ENCODE measurements around the gene RAPGEF5.
A peak's percentile ranks its signal among the peaks of the same experiment; 100 is the strongest.

Gene RAPGEF5

GRCh38 chr7:22178735-22179134 is 178.2 kb downstream of the RAPGEF5 start:
- no peaks in the 10 kb centered on the region for H3K9me3 Mint-ChIP-seq
- no peak for ATAC-seq
- no peak overlapping the region for H3K27ac Mint-ChIP-seq
- peaks cover 15% of the 10 kb centered on the region for H3K4me1 Mint-ChIP-seq
- no peak overlapping the region for H3K4me3 Mint-ChIP-seq
- no peak for DNase-seq
- H3K27me3 Mint-ChIP-seq: peaks cover 40% of the 10 kb centered on the region

DNA sequence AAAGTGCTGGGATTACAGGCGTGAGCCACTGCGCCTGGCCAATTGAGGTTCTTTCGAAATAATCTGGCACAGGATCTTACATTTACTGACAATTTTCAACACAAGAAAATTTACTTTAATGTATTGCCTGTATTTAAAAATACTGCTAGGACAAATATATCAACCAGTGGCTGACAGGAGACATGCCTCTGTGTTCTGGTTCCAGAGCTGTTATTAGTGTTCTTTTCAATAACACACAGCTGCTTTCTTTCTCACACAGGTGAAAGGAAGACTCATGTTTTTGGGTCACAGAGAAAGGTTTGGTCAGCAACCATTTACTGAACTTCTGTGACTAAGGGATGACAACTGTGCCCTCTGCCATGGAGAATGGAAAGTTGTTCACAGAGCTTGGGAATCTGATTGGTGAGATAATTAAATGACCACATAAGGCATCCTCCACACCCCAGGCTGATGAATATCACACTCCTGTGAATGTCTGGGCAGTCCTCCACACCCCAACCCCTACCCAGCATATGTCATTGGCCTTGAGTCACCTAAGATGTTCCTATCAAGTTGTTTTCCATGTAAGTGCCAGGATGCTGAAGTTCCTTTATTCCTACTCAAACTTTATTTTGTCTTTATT is 180.1 kb downstream of the RAPGEF5 start:
- no peak for ATAC-seq
- Mint-ChIP-seq H3K4me1 (peaks cover 12% of the 10 kb centered on the region), H3K4me3 (no peak overlapping the region), H3K27ac (no peak overlapping the region), H3K9me3 (no peaks in the 10 kb centered on the region), H3K27me3 (peaks cover 32% of the 10 kb centered on the region)
- DNase-seq: no peak

GRCh38 chr7:22174574-22174953 is 182.4 kb downstream of the RAPGEF5 start:
- peaks cover 13% of the 10 kb centered on the region for H3K27me3 Mint-ChIP-seq
- DNase-seq: no peak
- H3K27ac Mint-ChIP-seq: no peak overlapping the region
- H3K9me3 Mint-ChIP-seq: no peaks in the 10 kb centered on the region
- no peak overlapping the region for H3K4me3 Mint-ChIP-seq
- H3K4me1 Mint-ChIP-seq: peaks cover 11% of the 10 kb centered on the region
- ATAC-seq: no peak

DNA sequence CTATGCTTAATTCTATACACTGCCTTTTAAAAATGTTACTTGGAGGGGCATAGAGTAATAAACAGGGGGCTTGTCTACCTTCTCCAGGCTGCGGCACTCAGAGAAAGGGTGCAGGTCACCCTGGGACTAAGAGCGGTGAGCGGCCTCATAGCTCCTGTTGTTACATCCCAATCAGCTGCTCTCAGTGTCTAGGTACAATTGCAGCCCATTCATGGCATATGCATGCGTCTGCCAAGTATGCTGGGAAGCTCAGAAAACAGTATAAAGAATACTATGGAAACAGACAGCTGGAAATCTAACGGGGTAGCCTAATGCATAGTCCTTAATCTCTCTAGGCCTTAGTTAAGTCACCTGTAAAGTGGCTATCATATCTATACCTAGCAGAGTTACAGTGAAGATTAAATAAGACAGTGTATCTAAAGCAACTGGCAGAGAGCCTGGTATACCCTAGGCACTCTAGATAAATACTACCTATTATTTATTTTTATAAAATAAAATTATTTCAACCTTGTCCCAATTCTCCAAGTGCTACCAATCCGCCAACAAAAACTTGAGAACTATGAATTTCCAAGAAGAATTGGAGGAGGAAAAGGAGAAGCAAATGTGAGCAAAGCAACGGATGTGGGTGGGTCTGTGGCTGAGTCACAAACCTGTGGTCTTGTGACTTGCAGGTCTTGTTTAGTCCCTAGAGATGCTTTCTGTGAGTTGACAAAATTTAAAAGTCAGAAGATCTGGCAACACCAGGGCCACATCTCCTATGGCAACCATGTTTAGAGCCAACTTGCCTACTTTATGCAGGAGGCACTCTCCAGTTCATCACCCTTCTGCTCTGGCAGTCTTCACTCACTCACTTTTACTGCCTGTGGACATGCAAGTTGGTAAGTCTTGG is 183.0 kb downstream of the RAPGEF5 start:
- Mint-ChIP-seq H3K27me3 (peaks cover 8% of the 10 kb centered on the region), H3K4me1 (peaks cover 11% of the 10 kb centered on the region), H3K4me3 (no peak overlapping the region), H3K27ac (no peak overlapping the region), H3K9me3 (no peaks in the 10 kb centered on the region)
- DNase-seq: peak; percentile 4 to 19
- peak; percentile 87 for ATAC-seq

DNA sequence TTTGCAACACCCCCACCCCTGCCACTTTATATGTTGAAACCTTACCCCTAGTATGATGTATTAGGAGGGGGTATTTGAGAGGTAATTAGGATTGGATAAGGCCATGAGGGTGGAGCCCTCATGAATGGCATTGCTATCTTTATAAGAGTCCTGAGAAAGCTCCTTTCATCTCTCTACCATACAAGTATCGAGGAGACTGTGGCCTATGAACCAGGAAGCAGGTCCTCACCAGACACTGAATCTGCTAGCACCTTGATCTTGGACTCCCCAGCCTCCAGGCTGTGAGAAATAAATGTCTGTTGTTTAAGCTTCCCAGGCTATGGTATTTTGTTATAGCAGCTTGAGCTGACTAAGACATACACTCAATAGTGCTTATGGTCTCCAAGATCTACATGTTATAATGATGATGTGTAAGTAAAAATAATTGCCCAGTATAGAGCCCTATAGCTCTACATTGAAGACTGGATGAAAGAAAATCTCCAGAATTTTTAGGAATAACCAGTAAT is 188.8 kb downstream of the RAPGEF5 start:
- H3K4me3 Mint-ChIP-seq: no peak overlapping the region

DNA sequence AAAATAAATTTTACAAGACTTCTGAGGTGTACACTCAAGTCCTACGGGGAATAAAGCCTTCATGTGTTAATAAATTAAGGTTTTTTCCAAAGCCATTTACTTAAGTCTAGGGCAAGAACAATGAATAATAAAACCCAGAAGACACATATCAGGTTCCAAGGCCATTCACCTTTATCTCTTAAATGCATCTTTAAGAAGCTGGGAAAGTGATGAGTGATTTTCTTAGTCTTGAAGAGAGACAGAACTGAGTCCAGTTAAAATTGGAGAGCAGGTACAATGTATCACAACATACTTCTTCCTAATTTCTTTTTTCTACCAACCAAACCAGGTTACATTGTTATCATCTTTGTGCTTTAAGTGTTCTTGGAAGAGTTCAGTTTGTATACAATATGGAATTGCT is 189.5 kb downstream of the RAPGEF5 start:
- H3K27ac Mint-ChIP-seq: no peak overlapping the region
- DNase-seq: no peak
- ATAC-seq: no peak
- no peaks in the 10 kb centered on the region for H3K27me3 Mint-ChIP-seq
- H3K4me1 Mint-ChIP-seq: no peaks in the 10 kb centered on the region
- no peaks in the 10 kb centered on the region for H3K9me3 Mint-ChIP-seq
- H3K4me3 Mint-ChIP-seq: no peak overlapping the region

More for the DNA sequence above, 188.8 kb downstream of the RAPGEF5 start:
- DNase-seq (no peak), ATAC-seq (no peak)
- Mint-ChIP-seq H3K9me3 (no peaks in the 10 kb centered on the region), H3K27me3 (no peaks in the 10 kb centered on the region), H3K4me1 (no peaks in the 10 kb centered on the region), H3K27ac (no peak overlapping the region)

DNA sequence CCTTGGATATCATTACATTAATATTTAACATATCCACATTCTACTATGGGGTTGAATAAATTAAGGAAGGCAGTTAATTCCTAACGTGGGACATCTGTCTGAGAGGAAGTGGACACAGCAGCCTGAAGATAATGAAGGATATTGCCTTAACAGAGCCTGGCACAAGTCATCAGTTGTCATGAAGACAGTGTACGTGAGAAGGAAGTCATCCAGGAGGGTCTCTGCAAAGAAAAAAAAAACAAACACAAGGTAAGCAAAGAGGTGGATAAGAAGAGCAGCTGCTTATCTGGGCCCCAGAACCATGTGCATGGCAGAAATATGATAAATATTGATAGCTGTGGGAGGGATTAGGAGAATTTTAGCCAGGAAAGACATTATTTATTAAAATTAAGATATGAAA is 190.0 kb downstream of the RAPGEF5 start:
- no peaks in the 10 kb centered on the region for H3K9me3 Mint-ChIP-seq
- no peak for ATAC-seq
- DNase-seq: no peak
- no peak overlapping the region for H3K4me3 Mint-ChIP-seq
- no peak overlapping the region for H3K27ac Mint-ChIP-seq
- H3K4me1 Mint-ChIP-seq: no peaks in the 10 kb centered on the region
- no peaks in the 10 kb centered on the region for H3K27me3 Mint-ChIP-seq

DNA sequence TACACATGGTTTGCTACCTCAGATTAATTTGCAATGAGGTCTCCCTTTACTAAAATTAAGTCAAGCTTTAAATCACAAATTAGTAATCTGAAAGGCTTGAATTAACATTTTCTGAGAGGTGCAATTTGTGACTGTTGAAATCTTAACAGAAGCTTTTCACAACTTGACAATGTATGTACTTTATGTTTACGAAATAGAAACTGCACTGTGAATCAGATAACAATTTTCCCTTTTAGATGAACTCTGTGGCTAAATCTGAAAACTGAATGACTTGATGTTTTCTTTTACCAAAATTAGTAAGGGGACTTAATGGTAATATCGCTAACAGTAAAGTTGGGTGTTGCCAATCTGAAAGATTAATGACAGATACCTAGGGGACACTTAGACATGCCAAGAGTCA is 197.6 kb downstream of the RAPGEF5 start:
- Mint-ChIP-seq H3K4me3 (no peak overlapping the region), H3K27me3 (peaks cover 25% of the 10 kb centered on the region), H3K27ac (no peak overlapping the region), H3K4me1 (no peaks in the 10 kb centered on the region), H3K9me3 (no peaks in the 10 kb centered on the region)
- ATAC-seq (no peak), DNase-seq (no peak)

DNA sequence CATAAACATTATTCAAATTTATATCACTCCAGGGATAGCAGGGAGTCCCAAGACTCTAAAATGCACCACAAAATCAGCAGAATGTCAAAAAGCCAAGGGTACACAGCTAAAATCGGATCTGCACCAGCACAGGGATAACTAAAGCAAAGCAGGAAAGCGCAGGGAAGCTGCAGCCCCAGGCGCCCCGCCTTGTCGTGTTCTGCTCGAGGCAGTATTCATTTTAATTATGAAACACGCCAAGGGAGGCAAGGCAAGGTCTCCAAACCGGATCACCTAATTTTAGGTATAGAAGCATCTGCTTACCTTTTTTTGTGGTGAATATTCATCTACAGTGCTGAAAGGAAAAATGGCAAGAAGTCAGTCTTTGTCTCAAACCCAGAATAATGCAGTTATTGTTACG is 199.4 kb downstream of the RAPGEF5 start:
- H3K27me3 Mint-ChIP-seq: peaks cover 25% of the 10 kb centered on the region
- DNase-seq: no peak

GRCh38 chr7:22156205-22156604 is 200.7 kb downstream of the RAPGEF5 start:
- H3K9me3 Mint-ChIP-seq: no peaks in the 10 kb centered on the region
- H3K27me3 Mint-ChIP-seq: peaks cover 25% of the 10 kb centered on the region
- H3K4me3 Mint-ChIP-seq: no peak overlapping the region
- DNase-seq: no peak
- ATAC-seq: no peak
- peak overlapping the region in 1 of 2 donors; percentile 27 for H3K27ac Mint-ChIP-seq
- H3K4me1 Mint-ChIP-seq: no peaks in the 10 kb centered on the region

More for the DNA sequence above, 199.4 kb downstream of the RAPGEF5 start:
- H3K9me3 Mint-ChIP-seq: no peaks in the 10 kb centered on the region
- ATAC-seq: no peak
- no peak overlapping the region for H3K27ac Mint-ChIP-seq
- no peaks in the 10 kb centered on the region for H3K4me1 Mint-ChIP-seq
- H3K4me3 Mint-ChIP-seq: no peak overlapping the region

- Mint-ChIP-seq H3K4me1 (no peaks in the 10 kb centered on the region), H3K4me3 (no peak overlapping the region), H3K9me3 (no peaks in the 10 kb centered on the region), H3K27ac (no peak overlapping the region), H3K27me3 (peaks cover 25% of the 10 kb centered on the region)
- DNase-seq (no peak), ATAC-seq (no peak)
Observed at GRCh38 chr7:22154143-22154529, 202.8 kb downstream of the RAPGEF5 start.

DNA sequence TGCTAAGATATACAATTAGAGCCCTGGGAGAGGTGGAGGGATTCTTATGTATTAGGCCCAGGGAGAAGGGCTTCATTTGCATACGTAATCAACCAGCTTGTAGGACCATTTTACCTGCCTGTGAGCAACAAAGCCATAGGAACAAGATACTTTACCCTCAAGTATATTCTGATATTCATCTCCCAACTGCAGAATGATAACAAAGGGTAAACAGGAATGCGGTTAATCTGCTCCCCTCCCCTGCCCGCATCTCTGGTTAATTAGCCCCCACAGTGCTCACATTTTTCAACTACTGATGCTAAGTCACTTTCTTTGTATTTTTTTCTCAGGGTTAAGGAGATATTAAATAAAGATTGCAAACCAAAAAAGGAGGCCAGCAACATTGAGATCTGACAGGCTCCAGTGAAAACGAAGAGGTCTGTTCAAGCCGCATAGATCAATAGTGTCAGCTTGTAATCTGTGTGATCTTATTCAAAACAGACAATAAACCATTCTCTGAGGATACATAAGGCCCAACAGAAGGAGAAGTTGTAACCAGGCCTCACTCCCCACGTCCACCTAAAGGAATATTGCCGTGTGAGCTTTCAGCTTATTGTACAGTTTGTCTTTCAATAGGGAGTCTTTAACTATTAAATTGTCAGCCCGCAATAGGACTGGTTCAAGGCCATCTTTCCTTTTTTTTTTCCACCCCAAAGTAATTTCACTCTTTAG is 203.4 kb downstream of the RAPGEF5 start:
- no peak for DNase-seq
- Mint-ChIP-seq H3K27ac (peak overlapping the region in 1 of 2 donors; percentile 40), H3K4me1 (peaks cover under 1% of the 10 kb centered on the region), H3K9me3 (no peaks in the 10 kb centered on the region), H3K4me3 (no peak overlapping the region), H3K27me3 (peaks cover 25% of the 10 kb centered on the region)
- no peak for ATAC-seq

DNA sequence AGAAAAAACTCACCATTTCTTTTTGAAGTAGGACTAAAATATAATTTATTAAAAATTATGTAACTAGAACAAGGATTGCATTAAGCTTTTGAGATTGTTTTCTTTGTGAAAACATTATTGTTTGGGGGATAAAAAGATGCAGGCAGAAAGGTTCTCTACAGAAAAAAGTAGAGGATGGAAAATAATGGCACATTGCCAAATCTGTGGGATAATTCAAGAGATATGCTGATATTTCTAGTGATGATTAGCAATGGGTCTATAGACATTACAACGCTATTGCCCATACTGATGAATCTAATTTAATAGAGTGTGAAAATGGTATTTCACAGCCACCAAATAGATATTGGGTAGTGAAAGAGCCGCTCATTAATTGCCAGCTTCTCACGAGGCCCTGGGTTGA is 204.3 kb downstream of the RAPGEF5 start:
- Mint-ChIP-seq H3K4me3 (no peak overlapping the region), H3K9me3 (no peaks in the 10 kb centered on the region), H3K27me3 (peaks cover 24% of the 10 kb centered on the region), H3K4me1 (peaks cover 4% of the 10 kb centered on the region), H3K27ac (no peak overlapping the region)
- ATAC-seq (no peak), DNase-seq (no peak)

- Mint-ChIP-seq H3K27me3 (peaks cover 16% of the 10 kb centered on the region), H3K27ac (no peak overlapping the region), H3K4me1 (peaks cover 4% of the 10 kb centered on the region), H3K9me3 (no peaks in the 10 kb centered on the region), H3K4me3 (no peak overlapping the region)
- DNase-seq: no peak
- ATAC-seq: no peak
Observed at GRCh38 chr7:22151901-22152300, 205.1 kb downstream of the RAPGEF5 start.

DNA sequence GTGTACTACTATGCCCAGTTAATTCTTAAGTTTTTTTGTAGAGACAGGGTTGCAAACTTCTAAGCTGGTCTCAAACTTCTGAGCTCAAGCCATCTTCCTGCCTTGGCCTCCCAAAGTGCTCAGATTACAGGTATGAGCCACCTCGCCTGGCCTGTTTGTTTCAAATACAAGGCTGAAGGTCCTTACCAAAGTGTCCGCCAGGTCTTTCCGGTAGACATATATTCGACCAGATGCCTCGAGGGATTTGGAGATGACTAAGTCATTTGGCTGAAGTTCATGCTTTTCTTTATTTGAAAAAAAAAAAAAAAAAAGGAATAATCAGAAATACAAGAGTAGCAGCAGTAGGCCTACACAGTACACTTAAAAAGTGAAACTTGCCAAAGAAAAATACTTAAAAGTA is 206.7 kb downstream of the RAPGEF5 start:
- DNase-seq: no peak
- H3K4me3 Mint-ChIP-seq: no peak overlapping the region
- no peaks in the 10 kb centered on the region for H3K9me3 Mint-ChIP-seq
- no peaks in the 10 kb centered on the region for H3K27me3 Mint-ChIP-seq
- H3K4me1 Mint-ChIP-seq: peaks cover 4% of the 10 kb centered on the region
- ATAC-seq: no peak
- no peak overlapping the region for H3K27ac Mint-ChIP-seq

- ATAC-seq: no peak
- H3K27me3 Mint-ChIP-seq: no peaks in the 10 kb centered on the region
- peaks cover 4% of the 10 kb centered on the region for H3K4me1 Mint-ChIP-seq
- H3K27ac Mint-ChIP-seq: no peak overlapping the region
- no peak for DNase-seq
- H3K9me3 Mint-ChIP-seq: no peaks in the 10 kb centered on the region
- H3K4me3 Mint-ChIP-seq: no peak overlapping the region
Observed at GRCh38 chr7:22147868-22148267, 209.1 kb downstream of the RAPGEF5 start.
